ENCODE data around the gene PXMP4.

The PXMP4 gene

DNA sequence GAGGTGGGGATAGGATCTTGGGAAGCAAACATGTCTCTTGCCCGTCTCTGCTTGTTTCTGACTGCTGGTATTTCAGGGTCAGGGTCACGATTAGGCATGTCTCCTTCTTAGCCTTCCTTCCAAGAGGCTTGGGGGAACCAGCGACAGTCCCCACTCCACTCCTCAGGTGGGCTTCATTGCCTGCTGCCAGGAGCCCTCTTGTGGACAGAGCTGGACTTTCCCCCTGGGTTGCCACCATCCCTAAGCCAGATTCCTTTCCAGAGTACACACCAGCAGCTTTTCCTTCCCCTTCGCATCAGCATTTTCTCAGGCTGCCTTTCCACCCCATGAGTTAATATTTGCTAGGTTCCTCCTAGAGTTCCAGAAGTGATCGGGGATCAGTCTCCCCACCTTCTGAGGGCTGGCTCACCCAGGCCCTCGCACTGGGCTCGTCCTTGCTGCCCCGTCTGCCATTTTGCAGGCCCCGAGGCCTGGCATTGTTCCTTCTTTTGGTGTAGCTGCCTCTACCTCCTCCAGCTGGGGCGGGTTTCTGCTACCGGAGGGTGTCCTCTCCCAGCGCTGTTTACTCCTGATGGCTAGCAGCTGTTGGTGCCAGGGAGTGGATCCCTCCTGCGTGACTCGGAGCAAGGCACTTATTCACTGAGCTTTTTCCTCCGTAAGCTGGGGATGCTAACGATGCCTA lies 66.8 kb downstream of the PXMP4 start:
- no peak for DNase-seq

All from activated CD4-positive, CD25-positive, alpha-beta regulatory T cell treated with anti-CD3 and anti-CD28 coated beads, Interleukin-2, amount 50 U/mL, for 72 hours (primary cell).